Activated T-helper 1 cell treated with anti-CD3 and anti-CD28 coated beads, Interleukin-12 subunit alpha, Interleukin-12 subunit beta, Interleukin-2, Interleukin-4 antibody, amounts not matched to agents 30 ng/mL and 10 ng/mL and 1 ng/mL, durations not matched to agents 14 hours and 24 hours and 36 hours (primary cell): ENCODE data around the gene TEX44. TPM values are rescaled to one million over a fixed set of nuclear protein-coding genes. Genes with fewer than 3 reads are reported as not detected.

Experiments
- DNase-seq: peaks from one replicate; pipeline ENCODE4 v3.0.0; 2021; ENCODE audit warnings: low spot score
- H3K27ac Mint-ChIP-seq: one replicate; pipeline ENCODE4 v1.8.0; 2021; ENCODE audit warnings: mild to moderate bottlenecking, mixed read lengths
- H3K27me3 Mint-ChIP-seq: one replicate; pipeline ENCODE4 v1.8.0; 2022; ENCODE audit warnings: mild to moderate bottlenecking, moderate library complexity, mixed read lengths; ENCODE audit not compliant: insufficient read depth
- H3K36me3 Mint-ChIP-seq: one replicate; pipeline ENCODE4 v1.8.0; 2021; ENCODE audit warnings: low read depth, mixed read lengths
- H3K4me1 Mint-ChIP-seq: one replicate; pipeline ENCODE4 v1.8.0; 2021; ENCODE audit warnings: low read depth, mixed read lengths
- H3K4me3 Mint-ChIP-seq: one replicate; pipeline ENCODE4 v1.8.0; 2021; ENCODE audit warnings: mild to moderate bottlenecking, moderate library complexity, mixed read lengths
- H3K9me3 Mint-ChIP-seq: one replicate; pipeline ENCODE4 v1.8.0; 2021; ENCODE audit warnings: mixed read lengths
- intact Hi-C: fragments of 100-400 bp; cut with micrococcal nuclease; formaldehyde crosslinking; loops from one replicate; pipeline ENCODE4 v1.15.1; 2024
- total RNA-seq: library from RNA; stranded (reverse); gene quantifications from 2 replicates; pipeline ENCODE4 v1.2.3, GENCODE V29; 2022

TEX44 gene
- total RNA-seq, 1 donor from 2014 or later: not detected

GRCh38 chr2:231614559-231615057, 21.9 kb downstream of the TEX44 start:
- peaks cover 78% of the 10 kb centered on the region for H3K4me1 Mint-ChIP-seq
- H3K36me3 Mint-ChIP-seq: no peaks in the 10 kb centered on the region
- DNase-seq: no peak
- H3K9me3 Mint-ChIP-seq: no peaks in the 10 kb centered on the region
- intact Hi-C loops: loop anchor here (5.0 kb wide), 1 partner anchor 938 kb away; the partner anchor contains the start of genes EIF4E2 and TIGD1
- H3K27me3 Mint-ChIP-seq: no peaks in the 10 kb centered on the region
- peak overlapping the region; percentile 97 for H3K27ac Mint-ChIP-seq
- peak overlapping the region; percentile 80 for H3K4me3 Mint-ChIP-seq

- Mint-ChIP-seq H3K36me3 (peaks cover under 1% of the 10 kb centered on the region), H3K4me1 (peaks cover 81% of the 10 kb centered on the region), H3K27ac (peak overlapping the region; percentile 97), H3K9me3 (no peaks in the 10 kb centered on the region), H3K4me3 (peak overlapping the region; percentile 80), H3K27me3 (no peaks in the 10 kb centered on the region)
- no peak for DNase-seq
- intact Hi-C loops: no loop called here
Observed at GRCh38 chr2:231615058-231615671, 22.5 kb downstream of the TEX44 start.

DNA sequence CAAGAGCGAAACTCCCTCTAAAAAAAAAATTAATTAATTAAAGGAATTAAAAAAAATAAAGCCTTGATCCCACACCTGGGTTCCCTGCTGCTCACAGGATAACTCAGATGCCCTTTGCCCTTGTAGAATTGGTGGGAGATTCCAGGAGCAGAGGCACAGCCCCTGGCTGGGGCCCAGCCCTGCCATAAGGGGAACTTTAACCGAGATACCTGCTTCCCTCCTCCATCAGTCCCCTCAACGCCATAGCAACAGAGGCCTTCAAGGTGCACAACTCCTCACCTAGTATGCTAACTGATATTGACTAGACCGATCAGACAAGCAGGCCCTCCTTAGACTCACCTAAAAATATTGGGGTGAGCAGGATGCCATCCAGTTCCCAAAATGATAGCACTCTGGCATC, 23.6 kb downstream of the TEX44 start:
- peak overlapping the region; percentile 69 for H3K27ac Mint-ChIP-seq
- peak overlapping the region; percentile 30 for H3K4me3 Mint-ChIP-seq
- H3K36me3 Mint-ChIP-seq: peaks cover 3% of the 10 kb centered on the region
- H3K4me1 Mint-ChIP-seq: peaks cover 79% of the 10 kb centered on the region
- intact Hi-C loops: no loop called here
- no peaks in the 10 kb centered on the region for H3K27me3 Mint-ChIP-seq
- DNase-seq: no peak
- H3K9me3 Mint-ChIP-seq: no peaks in the 10 kb centered on the region

DNA sequence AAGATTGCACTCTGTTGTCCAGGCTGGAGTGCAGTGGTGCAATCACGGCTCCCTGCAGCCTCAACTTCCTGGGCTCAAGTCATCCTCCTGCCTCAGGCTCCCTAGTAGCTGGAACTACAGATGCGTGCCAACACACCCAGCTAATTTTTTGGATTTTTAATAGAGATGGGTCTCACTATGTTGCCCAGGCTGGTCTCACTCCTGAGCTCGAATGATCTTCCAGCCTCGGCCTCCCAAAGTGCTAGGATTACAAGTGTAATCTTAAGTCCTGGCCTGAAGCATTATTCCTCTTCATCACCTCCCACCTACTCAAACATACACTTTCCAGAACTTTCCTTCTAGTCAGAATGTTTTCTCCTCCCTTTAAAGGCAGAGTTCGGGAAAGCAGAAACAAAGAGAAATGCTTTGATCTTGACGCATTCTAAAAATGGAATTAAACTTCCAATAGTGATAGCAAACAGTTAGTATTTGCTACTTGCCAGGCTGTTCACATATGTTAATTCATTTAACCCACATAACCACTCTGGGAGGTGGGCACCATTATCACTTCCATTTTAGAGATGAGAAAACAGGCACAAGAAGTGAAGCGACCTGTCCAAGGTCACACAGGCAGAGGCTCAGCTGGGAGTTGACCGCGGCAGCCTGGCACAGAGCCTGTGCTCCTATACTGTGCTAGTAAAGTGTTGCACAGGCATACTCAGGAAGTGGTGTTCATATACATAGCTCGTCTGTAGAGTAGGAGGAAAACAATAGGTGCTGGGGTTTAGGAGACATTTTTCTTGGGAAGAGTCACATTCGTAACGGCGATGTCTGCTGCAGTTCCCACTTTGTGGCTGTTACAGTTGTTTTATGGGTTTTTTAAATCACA, 24.6 kb downstream of the TEX44 start:
- Mint-ChIP-seq H3K9me3 (no peaks in the 10 kb centered on the region), H3K27ac (peak overlapping the region; percentile 55), H3K4me3 (no peak overlapping the region), H3K27me3 (no peaks in the 10 kb centered on the region), H3K36me3 (peaks cover 3% of the 10 kb centered on the region), H3K4me1 (peaks cover 77% of the 10 kb centered on the region)
- intact Hi-C loops: no loop called here
- no peak for DNase-seq

- Mint-ChIP-seq H3K36me3 (peaks cover 3% of the 10 kb centered on the region), H3K27ac (peak overlapping the region; percentile 83), H3K4me1 (peaks cover 55% of the 10 kb centered on the region), H3K27me3 (no peaks in the 10 kb centered on the region), H3K9me3 (no peaks in the 10 kb centered on the region), H3K4me3 (no peak overlapping the region)
- intact Hi-C loops: no loop called here
- DNase-seq: no peak
Observed at GRCh38 chr2:231621051-231621879, 28.6 kb downstream of the TEX44 start.

DNA sequence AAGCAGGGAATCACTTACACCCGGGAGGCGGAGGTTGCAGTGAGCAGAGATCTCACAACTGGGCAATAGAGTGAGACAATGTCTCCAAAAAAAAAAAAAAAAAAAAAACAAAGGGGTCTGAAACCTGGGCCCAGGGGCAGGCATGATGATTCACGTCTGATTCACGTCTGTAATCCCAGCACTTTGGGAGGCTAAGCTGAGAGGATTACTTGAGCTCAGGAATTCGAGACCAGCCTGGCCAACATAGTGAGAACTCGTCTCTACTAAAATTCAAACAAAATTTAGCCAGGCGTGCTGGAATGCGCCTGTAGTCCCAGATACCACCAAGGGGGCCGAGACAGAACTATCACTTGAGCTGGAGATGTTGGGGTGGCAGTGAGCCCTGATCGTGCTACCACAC, 30.3 kb downstream of the TEX44 start:
- Mint-ChIP-seq H3K27ac (peak overlapping the region; percentile 74), H3K4me3 (no peak overlapping the region)

GRCh38 chr2:231626449-231626848, 33.8 kb downstream of the TEX44 start:
- peaks cover 29% of the 10 kb centered on the region for H3K4me1 Mint-ChIP-seq
- no peaks in the 10 kb centered on the region for H3K36me3 Mint-ChIP-seq
- no peak overlapping the region for H3K4me3 Mint-ChIP-seq
- H3K27me3 Mint-ChIP-seq: no peaks in the 10 kb centered on the region
- no peak overlapping the region for H3K27ac Mint-ChIP-seq
- no peak for DNase-seq
- intact Hi-C loops: no loop called here
- H3K9me3 Mint-ChIP-seq: no peaks in the 10 kb centered on the region

More for the DNA sequence above, 30.3 kb downstream of the TEX44 start:
- Mint-ChIP-seq H3K9me3 (no peaks in the 10 kb centered on the region), H3K27me3 (no peaks in the 10 kb centered on the region), H3K36me3 (peaks cover 3% of the 10 kb centered on the region), H3K4me1 (peaks cover 50% of the 10 kb centered on the region)
- no peak for DNase-seq
- intact Hi-C loops: no loop called here

DNA sequence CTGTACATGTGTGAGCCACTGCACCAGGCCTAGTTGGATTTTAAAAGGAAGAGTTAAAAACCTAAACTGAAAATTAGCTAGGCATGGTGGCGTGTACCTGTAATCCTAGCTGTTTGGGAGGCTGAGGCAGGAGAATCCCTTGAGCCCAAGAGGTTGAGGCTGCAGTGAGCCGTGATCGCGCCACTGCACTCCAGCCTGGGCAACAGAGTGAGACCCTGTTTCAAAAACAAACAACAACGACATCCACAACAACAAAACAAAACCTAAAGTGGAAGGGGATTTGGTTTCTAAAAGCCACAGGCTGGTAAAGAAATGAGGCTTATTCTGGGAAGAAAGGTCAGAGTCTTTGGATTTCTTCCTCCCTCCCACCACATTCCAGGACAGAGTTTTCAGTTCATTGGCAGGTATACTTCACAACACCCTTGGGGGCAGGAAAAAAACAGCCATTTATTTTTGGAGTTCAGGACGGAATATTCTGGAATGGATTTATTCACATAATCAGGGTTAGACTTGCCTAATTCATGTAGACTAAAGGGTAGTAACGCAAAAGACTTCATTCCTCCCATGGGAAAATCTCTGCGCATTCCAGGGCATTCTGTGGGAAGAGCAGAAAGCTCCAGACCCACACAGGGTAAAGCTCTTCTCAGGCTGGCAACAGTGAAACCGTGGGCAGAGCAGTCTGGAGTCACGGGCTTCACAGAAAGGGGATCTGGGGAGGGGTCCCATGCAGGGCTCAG, 34.9 kb downstream of the TEX44 start:
- Mint-ChIP-seq H3K9me3 (no peaks in the 10 kb centered on the region), H3K4me3 (peak overlapping the region; percentile 59), H3K36me3 (no peaks in the 10 kb centered on the region), H3K27ac (peak overlapping the region; percentile 93), H3K27me3 (no peaks in the 10 kb centered on the region), H3K4me1 (peaks cover 23% of the 10 kb centered on the region)
- intact Hi-C loops: loop anchor here (2.0 kb wide), 1 partner anchor 15 kb away; no protein-coding TSS in a partner anchor
- no peak for DNase-seq

DNA sequence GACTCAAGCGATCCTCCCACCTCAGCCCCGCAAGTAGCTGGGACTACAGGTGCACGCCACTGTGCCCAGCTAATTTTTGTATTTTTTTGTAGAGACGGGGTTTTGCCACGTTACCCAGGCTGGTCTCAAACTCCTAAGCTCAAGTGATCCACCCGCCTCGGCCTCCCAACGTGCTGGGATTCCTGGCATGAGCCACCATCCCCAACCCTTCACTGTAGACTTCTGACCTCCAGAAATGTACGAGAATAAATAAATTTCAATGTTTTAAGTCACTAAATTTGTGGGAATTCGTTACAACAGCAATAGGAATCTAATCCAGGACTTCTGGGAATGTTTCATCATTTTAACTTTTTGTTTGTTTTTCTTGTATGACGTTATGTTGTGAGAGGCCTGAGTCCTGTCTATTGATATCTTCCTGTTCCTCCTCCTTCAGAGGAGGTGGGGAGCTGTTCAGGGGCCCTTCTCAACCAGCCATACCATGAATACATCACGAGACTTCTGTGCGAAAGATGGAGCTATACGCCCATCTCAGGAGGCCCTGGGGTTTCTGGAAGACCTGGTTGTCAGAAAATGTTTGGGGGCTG, 40.0 kb downstream of the TEX44 start:
- Mint-ChIP-seq H3K9me3 (no peaks in the 10 kb centered on the region), H3K4me1 (peaks cover 14% of the 10 kb centered on the region), H3K36me3 (peaks cover 4% of the 10 kb centered on the region), H3K27me3 (no peaks in the 10 kb centered on the region), H3K4me3 (no peak overlapping the region), H3K27ac (no peak overlapping the region)
- intact Hi-C loops: no loop called here
- DNase-seq: no peak

GRCh38 chr2:231633241-231633976, 40.7 kb downstream of the TEX44 start:
- H3K36me3 Mint-ChIP-seq: peaks cover 4% of the 10 kb centered on the region
- no peaks in the 10 kb centered on the region for H3K27me3 Mint-ChIP-seq
- H3K9me3 Mint-ChIP-seq: no peaks in the 10 kb centered on the region
- intact Hi-C loops: no loop called here
- no peak overlapping the region for H3K27ac Mint-ChIP-seq
- H3K4me1 Mint-ChIP-seq: peaks cover 9% of the 10 kb centered on the region
- H3K4me3 Mint-ChIP-seq: no peak overlapping the region
- DNase-seq: no peak

DNA sequence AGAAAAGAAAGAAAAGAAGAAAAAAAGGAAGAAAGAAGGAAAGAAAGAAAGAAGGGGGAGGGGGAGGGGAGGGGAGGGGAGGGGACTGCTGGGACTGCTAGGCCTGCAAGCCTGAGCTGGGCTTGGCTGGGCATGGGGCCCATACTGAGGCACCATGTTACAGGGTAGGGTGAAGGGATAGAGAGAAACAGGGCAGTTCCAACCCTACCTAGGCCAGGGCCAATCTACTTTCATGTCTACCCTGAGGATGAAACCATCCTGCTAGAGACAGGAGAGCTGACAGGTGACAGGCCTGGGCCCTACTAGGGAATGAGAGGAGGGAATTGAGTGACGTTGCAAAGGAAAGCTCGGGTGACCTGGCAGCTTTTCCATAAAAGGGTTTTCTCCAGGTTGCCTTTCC, 41.7 kb downstream of the TEX44 start:
- Mint-ChIP-seq H3K36me3 (peaks cover 4% of the 10 kb centered on the region), H3K27ac (no peak overlapping the region), H3K9me3 (no peaks in the 10 kb centered on the region), H3K27me3 (no peaks in the 10 kb centered on the region), H3K4me3 (no peak overlapping the region), H3K4me1 (peaks cover 9% of the 10 kb centered on the region)
- no peak for DNase-seq
- intact Hi-C loops: no loop called here
